Mammary epithelial cell (primary cell): ENCODE results near the gene MACIR.

ENCODE experiments used
- CTCF ChIP-seq, 2 donors: IDR thresholded peaks in 1 of 2; conservative IDR thresholded peaks in 1 of 2; 2 replicates each; pipeline ENCODE4 v1.5.1; 2011 to 2012; ENCODE audit warnings: inconsistent platforms in 2 of 2, low read length in 2 of 2, mild to moderate bottlenecking in 2 of 2, control low read depth in 1 of 2, low read depth in 1 of 2; ENCODE audit not compliant: insufficient read depth in 1 of 2; ENCODE audit errors: extremely low read depth in 1 of 2
- EZH2 ChIP-seq: IDR thresholded peaks from 2 replicates; pipeline ENCODE4 v1.6.1; 2012; ENCODE audit warnings: low read length, inconsistent platforms, borderline replicate concordance

DNA sequence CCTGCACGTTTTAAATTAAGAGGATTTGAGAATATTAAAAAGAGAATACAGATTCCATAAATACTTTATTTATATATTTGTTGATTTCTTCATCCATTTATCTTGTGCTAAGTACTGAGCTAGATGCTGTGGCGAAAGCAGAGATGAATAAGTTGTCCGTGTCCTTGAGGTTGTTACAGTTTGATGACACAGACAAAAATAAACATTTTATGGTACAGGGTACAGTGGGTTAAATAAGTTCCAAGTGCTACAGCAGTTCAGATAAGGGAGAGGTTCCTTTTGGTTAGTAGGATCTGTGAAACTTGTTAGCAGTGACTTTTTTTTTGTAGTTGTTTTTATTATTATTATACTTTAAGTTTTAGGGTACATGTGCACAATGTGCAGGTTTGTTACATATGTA, 50.2 kb downstream of the MACIR start:
- TF ChIP-seq CTCF (conservative IDR thresholded peaks at IDR 0.05 in 1 of 2, IDR thresholded peaks at IDR 0.05 in 1 of 2; ENCODE audit: extremely low read depth in 1 of 2, insufficient read depth in 1 of 2, low read depth in 1 of 2, low read length in 2 of 2): no peak
- no peak for TF ChIP-seq EZH2
